Measurements from ENCODE around the gene TBL1X.

The TBL1X gene

GRCh38 chrX:9642270-9642995 lies 177.6 kb downstream of the TBL1X start:
- no peaks in the 10 kb centered on the region for H3K9me3 ChIP-seq (ENCODE audit: control insufficient read depth, low read depth, low read length)
- no peaks in the 10 kb centered on the region for H3K36me3 ChIP-seq (ENCODE audit: control insufficient read depth, low read depth, low read length)
- H3K27ac ChIP-seq (ENCODE audit: low read length): no peak overlapping the region
- H3K4me1 ChIP-seq (ENCODE audit: control insufficient read depth, low read depth, low read length): peaks cover 7% of the 10 kb centered on the region
- H3K9ac ChIP-seq (ENCODE audit: low read length): no peak overlapping the region
- H3K27me3 ChIP-seq (ENCODE audit: control insufficient read depth, insufficient read depth, low read length): no peaks in the 10 kb centered on the region
- H3K4me3 ChIP-seq (ENCODE audit: low read length): no peak overlapping the region

- Histone ChIP-seq H3K4me3 (ENCODE audit: low read length) (no peak overlapping the region), H3K27ac (ENCODE audit: low read length) (no peak overlapping the region), H3K4me1 (ENCODE audit: control insufficient read depth, low read depth, low read length) (no peaks in the 10 kb centered on the region), H3K9ac (ENCODE audit: low read length) (no peak overlapping the region), H3K9me3 (ENCODE audit: control insufficient read depth, low read depth, low read length) (no peaks in the 10 kb centered on the region), H3K27me3 (ENCODE audit: control insufficient read depth, insufficient read depth, low read length) (no peaks in the 10 kb centered on the region), H3K36me3 (ENCODE audit: control insufficient read depth, low read depth, low read length) (no peaks in the 10 kb centered on the region)
Observed at GRCh38 chrX:9643807-9644206, 178.9 kb downstream of the TBL1X start.

- Histone ChIP-seq H3K27ac (ENCODE audit: low read length) (no peak overlapping the region), H3K36me3 (ENCODE audit: control insufficient read depth, low read depth, low read length) (no peaks in the 10 kb centered on the region)
Observed at GRCh38 chrX:9644335-9644734, 179.5 kb downstream of the TBL1X start.

GRCh38 chrX:9646471-9647224 lies 181.8 kb downstream of the TBL1X start:
- H3K36me3 ChIP-seq (ENCODE audit: control insufficient read depth, low read depth, low read length): no peaks in the 10 kb centered on the region
- no peak overlapping the region for H3K9ac ChIP-seq (ENCODE audit: low read length)
- no peaks in the 10 kb centered on the region for H3K27me3 ChIP-seq (ENCODE audit: control insufficient read depth, insufficient read depth, low read length)
- H3K4me3 ChIP-seq (ENCODE audit: low read length): no peak overlapping the region
- H3K4me1 ChIP-seq (ENCODE audit: control insufficient read depth, low read depth, low read length): no peaks in the 10 kb centered on the region
- H3K9me3 ChIP-seq (ENCODE audit: control insufficient read depth, low read depth, low read length): no peaks in the 10 kb centered on the region
- no peak overlapping the region for H3K27ac ChIP-seq (ENCODE audit: low read length)

More at GRCh38 chrX:9644335-9644734, 179.5 kb downstream of the TBL1X start:
- no peak overlapping the region for H3K9ac ChIP-seq (ENCODE audit: low read length)
- H3K4me1 ChIP-seq (ENCODE audit: control insufficient read depth, low read depth, low read length): no peaks in the 10 kb centered on the region
- no peaks in the 10 kb centered on the region for H3K9me3 ChIP-seq (ENCODE audit: control insufficient read depth, low read depth, low read length)
- H3K4me3 ChIP-seq (ENCODE audit: low read length): no peak overlapping the region
- H3K27me3 ChIP-seq (ENCODE audit: control insufficient read depth, insufficient read depth, low read length): no peaks in the 10 kb centered on the region

- Histone ChIP-seq H3K9me3 (ENCODE audit: control insufficient read depth, low read depth, low read length) (no peaks in the 10 kb centered on the region), H3K4me1 (ENCODE audit: control insufficient read depth, low read depth, low read length) (no peaks in the 10 kb centered on the region), H3K9ac (ENCODE audit: low read length) (no peak overlapping the region), H3K36me3 (ENCODE audit: control insufficient read depth, low read depth, low read length) (no peaks in the 10 kb centered on the region), H3K27ac (ENCODE audit: low read length) (no peak overlapping the region), H3K4me3 (ENCODE audit: low read length) (no peak overlapping the region), H3K27me3 (ENCODE audit: control insufficient read depth, insufficient read depth, low read length) (no peaks in the 10 kb centered on the region)
Observed at GRCh38 chrX:9647431-9647830, 182.6 kb downstream of the TBL1X start.

- Histone ChIP-seq H3K9me3 (ENCODE audit: control insufficient read depth, low read depth, low read length) (no peaks in the 10 kb centered on the region), H3K9ac (ENCODE audit: low read length) (no peak overlapping the region), H3K4me3 (ENCODE audit: low read length) (no peak overlapping the region), H3K36me3 (ENCODE audit: control insufficient read depth, low read depth, low read length) (no peaks in the 10 kb centered on the region), H3K27me3 (ENCODE audit: control insufficient read depth, insufficient read depth, low read length) (no peaks in the 10 kb centered on the region), H3K27ac (ENCODE audit: low read length) (no peak overlapping the region), H3K4me1 (ENCODE audit: control insufficient read depth, low read depth, low read length) (no peaks in the 10 kb centered on the region)
Observed at GRCh38 chrX:9650091-9650490, 185.2 kb downstream of the TBL1X start.

- Histone ChIP-seq H3K9ac (ENCODE audit: low read length) (no peak overlapping the region), H3K36me3 (ENCODE audit: control insufficient read depth, low read depth, low read length) (no peaks in the 10 kb centered on the region), H3K27me3 (ENCODE audit: control insufficient read depth, insufficient read depth, low read length) (no peaks in the 10 kb centered on the region), H3K27ac (ENCODE audit: low read length) (no peak overlapping the region), H3K4me1 (ENCODE audit: control insufficient read depth, low read depth, low read length) (no peaks in the 10 kb centered on the region), H3K4me3 (ENCODE audit: low read length) (no peak overlapping the region), H3K9me3 (ENCODE audit: control insufficient read depth, low read depth, low read length) (no peaks in the 10 kb centered on the region)
Observed at GRCh38 chrX:9651737-9652136, 186.9 kb downstream of the TBL1X start.

- Histone ChIP-seq H3K9me3 (ENCODE audit: control insufficient read depth, low read depth, low read length) (no peaks in the 10 kb centered on the region), H3K4me3 (ENCODE audit: low read length) (no peak overlapping the region), H3K36me3 (ENCODE audit: control insufficient read depth, low read depth, low read length) (no peaks in the 10 kb centered on the region), H3K27me3 (ENCODE audit: control insufficient read depth, insufficient read depth, low read length) (no peaks in the 10 kb centered on the region), H3K27ac (ENCODE audit: low read length) (no peak overlapping the region), H3K4me1 (ENCODE audit: control insufficient read depth, low read depth, low read length) (no peaks in the 10 kb centered on the region), H3K9ac (ENCODE audit: low read length) (no peak overlapping the region)
Observed at GRCh38 chrX:9654929-9655328, 190.1 kb downstream of the TBL1X start.

GRCh38 chrX:9656277-9656676 lies 191.4 kb downstream of the TBL1X start:
- Histone ChIP-seq H3K27me3 (ENCODE audit: control insufficient read depth, insufficient read depth, low read length) (no peaks in the 10 kb centered on the region), H3K9ac (ENCODE audit: low read length) (no peak overlapping the region), H3K4me1 (ENCODE audit: control insufficient read depth, low read depth, low read length) (no peaks in the 10 kb centered on the region), H3K9me3 (ENCODE audit: control insufficient read depth, low read depth, low read length) (no peaks in the 10 kb centered on the region), H3K4me3 (ENCODE audit: low read length) (no peak overlapping the region), H3K27ac (ENCODE audit: low read length) (no peak overlapping the region), H3K36me3 (ENCODE audit: control insufficient read depth, low read depth, low read length) (no peaks in the 10 kb centered on the region)

- Histone ChIP-seq H3K9me3 (ENCODE audit: control insufficient read depth, low read depth, low read length) (no peaks in the 10 kb centered on the region), H3K27ac (ENCODE audit: low read length) (no peak overlapping the region), H3K4me1 (ENCODE audit: control insufficient read depth, low read depth, low read length) (no peaks in the 10 kb centered on the region), H3K27me3 (ENCODE audit: control insufficient read depth, insufficient read depth, low read length) (no peaks in the 10 kb centered on the region), H3K36me3 (ENCODE audit: control insufficient read depth, low read depth, low read length) (no peaks in the 10 kb centered on the region), H3K4me3 (ENCODE audit: low read length) (no peak overlapping the region), H3K9ac (ENCODE audit: low read length) (no peak overlapping the region)
Observed at GRCh38 chrX:9656871-9657270, 192.0 kb downstream of the TBL1X start.

GRCh38 chrX:9657590-9658256 lies 192.9 kb downstream of the TBL1X start:
- no peak overlapping the region for H3K27ac ChIP-seq (ENCODE audit: low read length)
- H3K36me3 ChIP-seq (ENCODE audit: control insufficient read depth, low read depth, low read length): no peaks in the 10 kb centered on the region
- no peaks in the 10 kb centered on the region for H3K27me3 ChIP-seq (ENCODE audit: control insufficient read depth, insufficient read depth, low read length)
- H3K9me3 ChIP-seq (ENCODE audit: control insufficient read depth, low read depth, low read length): no peaks in the 10 kb centered on the region
- H3K4me3 ChIP-seq (ENCODE audit: low read length): no peak overlapping the region
- no peak overlapping the region for H3K9ac ChIP-seq (ENCODE audit: low read length)
- no peaks in the 10 kb centered on the region for H3K4me1 ChIP-seq (ENCODE audit: control insufficient read depth, low read depth, low read length)
